K562 (cell line): Measurements from ENCODE around the gene PIM3. TPM values are rescaled to one million over a fixed set of nuclear protein-coding genes. Genes with fewer than 3 reads are reported as not detected.

ENCODE experiments used
- ASH1L ChIP-seq: fragments of 450-650 bp; IDR thresholded peaks from 2 replicates; pipeline ENCODE4 v1.6.1; 2018; ENCODE audit warnings: borderline replicate concordance, mild to moderate bottlenecking, low read depth; ENCODE audit not compliant: partially characterized antibody
- CREBBP ChIP-seq: IDR thresholded peaks from one replicate; pipeline ENCODE4 v1.6.1; 2012; ENCODE audit warnings: low read depth, mild to moderate bottlenecking, control low read depth, inconsistent platforms, low read length
- EHMT2 ChIP-seq: fragments of 450-650 bp; IDR thresholded peaks from 2 replicates; pipeline ENCODE4 v1.6.1; 2018; ENCODE audit warnings: antibody characterized with exemption
- FOXA1 ChIP-seq: fragments of 450-650 bp; IDR thresholded peaks from 2 replicates; pipeline ENCODE4 v1.6.1; 2016; ENCODE audit warnings: mild to moderate bottlenecking, borderline replicate concordance
- HDAC2 ChIP-seq: fragments of 450-650 bp; IDR thresholded peaks from 2 replicates; pipeline ENCODE4 v1.6.1; 2016; ENCODE audit warnings: mild to moderate bottlenecking
- IRF1 ChIP-seq: sonication (generic); formaldehyde crosslinking; IDR thresholded peaks from 2 replicates; pipeline ENCODE4 v1.8.0; 2022; ENCODE audit warnings: missing genetic modification reagents, mild to moderate bottlenecking, borderline replicate concordance
- PRPF4 ChIP-seq: fragments of 200-400 bp; formaldehyde crosslinking; IDR thresholded peaks from one replicate; pipeline ENCODE4 v1.6.1; 2017; ENCODE audit warnings: low read length, low read depth, mild to moderate bottlenecking; ENCODE audit not compliant: insufficient read depth, poor library complexity, severe bottlenecking
- RBM15 ChIP-seq: fragments of 200-400 bp; formaldehyde crosslinking; IDR thresholded peaks from 2 replicates; pipeline ENCODE4 v1.6.1; 2018; ENCODE audit warnings: mild to moderate bottlenecking, low read length, moderate library complexity; ENCODE audit not compliant: insufficient read depth
- TAF7 ChIP-seq: fragments of 450-650 bp; IDR thresholded peaks from 2 replicates; pipeline ENCODE4 v1.6.1; 2016; ENCODE audit warnings: missing genetic modification characterization, missing compliant biosample characterization
- ZNF24 ChIP-seq: fragments of 450-650 bp; IDR thresholded peaks from 2 replicates; pipeline ENCODE4 v1.6.1; 2016
- ZNF444 ChIP-seq: fragments of 250-450 bp; sonication (Bioruptor Pico); IDR thresholded peaks from 2 replicates; pipeline ENCODE4 v1.4.0; 2020; ENCODE audit warnings: mild to moderate bottlenecking, moderate library complexity
- ZNF609 ChIP-seq: sonication (generic); formaldehyde crosslinking; IDR thresholded peaks from 2 replicates; pipeline ENCODE4 v1.8.1; 2023; ENCODE audit warnings: missing genetic modification reagents, mild to moderate bottlenecking, borderline replicate concordance
- ZSCAN32 ChIP-seq: fragments of 450-650 bp; formaldehyde crosslinking; IDR thresholded peaks from 2 replicates; pipeline ENCODE4 v1.4.0; 2020; ENCODE audit warnings: mild to moderate bottlenecking, moderate library complexity
- polyA plus RNA-seq, 8 experiments: library from polyadenylated mRNA; depleted of rRNA in 4 of 8; stranded (reverse) in 5 of 8; unstranded in 3 of 8; fragments of >200 nt; fragmentation: Nextera tagmentation in 2 of 8; fragmentation: Illumina TruSeq in 1 of 8; extraction: Ambion mirVana in 2 of 8; extraction: Trizol in 1 of 8; gene quantifications; 2 replicates each; pipeline versions ENCODE4 v1.2.1 to v1.2.3, GENCODE V29; 2011 to 2014; ENCODE audit warnings: inconsistent platforms in 1 of 8, missing spikeins in 1 of 8
- total RNA-seq, 7 experiments: library from RNA; depleted of rRNA in 6 of 7; stranded (reverse); fragments of >200 nt in 6 of 7; fragmentation: Illumina TruSeq in 2 of 7; extraction: Trizol in 2 of 7; gene quantifications; 2 replicates each; pipeline versions ENCODE4 v1.2.1 to v1.2.3, GENCODE V29; 2011 to 2021; ENCODE audit warnings: low replicate concordance in 1 of 7

The PIM3 gene
- total and polyA plus RNA-seq, 9 of the 15 experiments (the other 6 are each of a cell fraction or from before 2014, with no cell fraction given), result 0.24 to 40.5 (median 5.3) TPM

- TF ChIP-seq ZSCAN32 (no peak), FOXA1 (no peak), CREBBP (no peak), ASH1L (peak; percentile 58), ZNF24 (no peak), EHMT2 (no peak), HDAC2 (no peak), RBM15 (no peak), PRPF4 (no peak), TAF7 (tag) (no peak), ZNF444 (CRISPR knock-in tag) (no peak), ZNF609 (CRISPR knock-in tag) (no peak), IRF1 (CRISPR knock-in tag) (no peak)
These were observed 42.3 kb upstream of the PIM3 start, which contains the start of the genes ALG12 and CRELD2 (continued) for GRCh38 chr22:49917974-49918910.
